IMR-90 (cell line): ENCODE data around the gene NPS. TPM values are rescaled to one million over a fixed set of nuclear protein-coding genes. Genes with fewer than 3 reads are reported as not detected.

Experiments
- ATAC-seq: fragments of 200-7000 bp; cut with Tn5 transposase; 2 replicates; pipeline ENCODE4 v1.9.1; 2020; ENCODE audit warnings: low read depth, mild to moderate bottlenecking, moderate library complexity
- BruUV-seq: library from RNA; stranded (reverse); fragments of 400-500 nt; replicated peaks from 2 replicates; lab custom pipeline; 2021; lab: Mats Ljungman, UMichigan
- CTCF ChIA-PET: fragments of 300-600 bp; formaldehyde crosslinking; extraction: SDS; loops from one replicate; lab custom pipeline; 2021; ENCODE audit warnings: antibody characterized with exemption; lab: Yijun Ruan, JAX
- POLR2A ChIA-PET: fragments of 300-600 bp; sonication (Branson Sonifier 250); formaldehyde crosslinking; loops from one replicate; lab custom pipeline; 2022; ENCODE audit warnings: antibody characterized with exemption; ENCODE audit not compliant: unreplicated experiment; lab: Charles Lee
- DNase-seq: peaks from one replicate; pipeline ENCODE4 v3.0.0; 2013
- H2AFZ ChIP-seq: replicated peaks from 2 replicates; pipeline ENCODE3; 2013; ENCODE audit warnings: low read length, mild to moderate bottlenecking; ENCODE audit not compliant: poor library complexity
- H2AK5ac ChIP-seq: 2 replicates; pipeline ENCODE4 v1.6.1; 2013; ENCODE audit warnings: low read depth, low read length, inconsistent platforms
- H2AK9ac ChIP-seq: replicated peaks from 2 replicates; pipeline ENCODE3; 2013; ENCODE audit warnings: mild to moderate bottlenecking, low read depth, low read length, moderate library complexity; ENCODE audit not compliant: poor library complexity
- H2BK120ac ChIP-seq: 2 replicates; pipeline ENCODE4 v1.6.1; 2013; ENCODE audit warnings: low read depth, low read length, inconsistent platforms
- H2BK15ac ChIP-seq: 3 replicates; pipeline ENCODE4 v1.6.1; 2013; ENCODE audit warnings: low read depth, low read length, inconsistent platforms
- H2BK20ac ChIP-seq: 2 replicates; pipeline ENCODE4 v1.6.1; 2013; ENCODE audit warnings: low read depth, mild to moderate bottlenecking, inconsistent platforms, low read length, moderate library complexity
- H2BK5ac ChIP-seq: 2 replicates; pipeline ENCODE4 v1.6.1; 2013; ENCODE audit warnings: mild to moderate bottlenecking, low read depth, low read length, inconsistent platforms; ENCODE audit not compliant: poor library complexity, severe bottlenecking
- H3K14ac ChIP-seq: replicated peaks from 2 replicates; pipeline ENCODE4 v1.6.1; 2013; ENCODE audit warnings: low read depth, low read length, inconsistent platforms
- H3K18ac ChIP-seq: 2 replicates; pipeline ENCODE4 v1.6.1; 2013; ENCODE audit warnings: low read depth, low read length, control low read depth
- H3K23ac ChIP-seq: 2 replicates; pipeline ENCODE4 v1.6.1; 2013; ENCODE audit warnings: low read depth, low read length, inconsistent platforms
- H3K27ac ChIP-seq: 2 replicates; pipeline ENCODE4 v1.5.1; 2013; ENCODE audit warnings: mild to moderate bottlenecking, control low read depth, low read length; ENCODE audit not compliant: insufficient read depth
- H3K27me3 ChIP-seq: 2 replicates; pipeline ENCODE4 v1.6.1; 2013; ENCODE audit warnings: low read length; ENCODE audit not compliant: control insufficient read depth, insufficient read depth
- H3K36me3 ChIP-seq: 2 replicates; pipeline ENCODE4 v1.6.1; 2013; ENCODE audit warnings: low read length, mixed read lengths; ENCODE audit not compliant: control insufficient read depth, insufficient read depth
- H3K4ac ChIP-seq: 2 replicates; pipeline ENCODE4 v1.6.1; 2013; ENCODE audit warnings: low read depth, low read length, inconsistent platforms
- H3K4me1 ChIP-seq: 2 replicates; pipeline ENCODE4 v1.6.1; 2013; ENCODE audit warnings: low read length, mixed read lengths; ENCODE audit not compliant: control insufficient read depth, insufficient read depth
- H3K4me2 ChIP-seq: 2 replicates; pipeline ENCODE4 v1.6.1; 2013; ENCODE audit warnings: low read depth, mild to moderate bottlenecking, control low read depth, low read length, moderate library complexity
- H3K4me3 ChIP-seq: 2 replicates; pipeline ENCODE4 v1.5.1; 2013; ENCODE audit warnings: low read depth, mild to moderate bottlenecking, control low read depth, low read length, moderate library complexity; ENCODE audit not compliant: insufficient read depth
- H3K56ac ChIP-seq: 2 replicates; pipeline ENCODE4 v1.6.1; 2013; ENCODE audit warnings: low read length, inconsistent platforms; ENCODE audit not compliant: insufficient read depth; ENCODE audit errors: extremely low read depth
- H3K79me1 ChIP-seq, 2 experiments: 2 replicates each; pipeline ENCODE4 v1.6.1; 2013; ENCODE audit warnings: low read length in 2 of 2, inconsistent platforms in 1 of 2, low read depth in 1 of 2
- H3K9ac ChIP-seq: 2 replicates; pipeline ENCODE4 v1.6.1; 2013; ENCODE audit warnings: low read depth, low read length, control low read depth
- H3K9me1 ChIP-seq: 2 replicates; pipeline ENCODE4 v1.6.1; 2013; ENCODE audit warnings: low read length, inconsistent platforms; ENCODE audit not compliant: insufficient read depth
- H3K9me3 ChIP-seq: 2 replicates; pipeline ENCODE4 v1.6.1; 2013; ENCODE audit warnings: low read length; ENCODE audit not compliant: control insufficient read depth, insufficient read depth
- H4K20me1 ChIP-seq: 2 replicates; pipeline ENCODE4 v1.6.1; 2013; ENCODE audit warnings: low read length, inconsistent platforms; ENCODE audit not compliant: insufficient read depth
- H4K5ac ChIP-seq: 2 replicates; pipeline ENCODE4 v1.6.1; 2013; ENCODE audit warnings: mild to moderate bottlenecking, low read depth, low read length, control low read depth
- H4K8ac ChIP-seq, 2 experiments: 2 replicates each; pipeline ENCODE4 v1.6.1; 2013; ENCODE audit warnings: low read depth in 2 of 2, low read length in 2 of 2, control low read depth in 1 of 2, inconsistent platforms in 1 of 2
- H4K91ac ChIP-seq: 2 replicates; pipeline ENCODE4 v1.6.1; 2013; ENCODE audit warnings: low read depth, low read length, inconsistent platforms; ENCODE audit not compliant: insufficient read depth
- BHLHE40 ChIP-seq: fragments of 150-350 bp; IDR thresholded peaks from 2 replicates; pipeline ENCODE4 v1.6.1; 2016; ENCODE audit warnings: mild to moderate bottlenecking, low read depth, low read length
- CEBPB ChIP-seq: IDR thresholded peaks from 2 replicates; pipeline ENCODE4 v1.6.1; 2012; ENCODE audit warnings: low read depth, low read length, improper control_type of control experiment
- CHD1 ChIP-seq: IDR thresholded peaks from 2 replicates; pipeline ENCODE4 v1.6.1; 2012; ENCODE audit warnings: low read depth, low read length, improper control_type of control experiment
- FOS ChIP-seq: fragments of 150-350 bp; IDR thresholded peaks from 2 replicates; pipeline ENCODE4 v1.6.1; 2016; ENCODE audit warnings: low read depth, low read length
- MAFK ChIP-seq: IDR thresholded peaks from 2 replicates; pipeline ENCODE4 v1.6.1; 2012; ENCODE audit warnings: low read depth, low read length, improper control_type of control experiment
- MAZ ChIP-seq: IDR thresholded peaks from 2 replicates; pipeline ENCODE4 v1.6.1; 2012; ENCODE audit warnings: low read depth, mild to moderate bottlenecking, low read length, improper control_type of control experiment, moderate library complexity, borderline replicate concordance
- MXI1 ChIP-seq: IDR thresholded peaks from 2 replicates; pipeline ENCODE4 v1.6.1; 2012; ENCODE audit warnings: low read depth, mild to moderate bottlenecking, low read length, moderate library complexity, borderline replicate concordance
- NFE2L2 ChIP-seq: fragments of 150-350 bp; IDR thresholded peaks from 2 replicates; pipeline ENCODE4 v1.6.1; 2016; ENCODE audit warnings: low read depth, mild to moderate bottlenecking, low read length
- POLR2A ChIP-seq: IDR thresholded peaks from 2 replicates; pipeline ENCODE4 v1.6.1; 2012; ENCODE audit warnings: mild to moderate bottlenecking, low read depth, low read length
- RAD21 ChIP-seq: IDR thresholded peaks from 2 replicates; pipeline ENCODE4 v1.6.1; 2012; ENCODE audit warnings: low read length, improper control_type of control experiment
- RCOR1 ChIP-seq: IDR thresholded peaks from 2 replicates; pipeline ENCODE4 v1.6.1; 2012; ENCODE audit warnings: mild to moderate bottlenecking, low read length, improper control_type of control experiment; ENCODE audit not compliant: insufficient replicate concordance
- RFX5 ChIP-seq: IDR thresholded peaks from 2 replicates; pipeline ENCODE4 v1.8.0; 2012; ENCODE audit warnings: low read depth, mild to moderate bottlenecking, low read length, moderate library complexity
- SMC3 ChIP-seq: fragments of 150-350 bp; IDR thresholded peaks from 2 replicates; pipeline ENCODE4 v1.6.1; 2016; ENCODE audit warnings: low read depth, mild to moderate bottlenecking, antibody characterized with exemption, low read length, moderate library complexity
- WGBS, 2 experiments: methylation state at CpG; one replicate each; pipeline versions ENCODE4 v1.1.5 to v1.1.7; 2013; ENCODE audit warnings: missing lambda C conversion rate in 2 of 2; ENCODE audit not compliant: insufficient read length in 1 of 2; ENCODE audit errors: extremely low coverage in 2 of 2; 5-methylcytosine and 5-hydroxymethylcytosine counted together
- dilution Hi-C: fragments of 300-500 bp; cut with HindIII; formaldehyde crosslinking; loops from one replicate; pipeline ENCODE4 v1.14.3; 2018; ENCODE audit warnings: low sequenced_read_pairs; ENCODE audit not compliant: unreplicated experiment
- in situ Hi-C: fragments of 300-500 bp; cut with MboI; formaldehyde crosslinking; loops from 3 replicates; pipeline ENCODE4 v1.14.3; 2019; ENCODE audit warnings: low sequenced_read_pairs, inconsistent platforms, mixed read lengths
- intact Hi-C: fragments of 100-400 bp; cut with micrococcal nuclease; formaldehyde crosslinking; loops from 2 replicates; pipeline ENCODE4 v1.10.0; 2022
- polyA plus RNA-seq, 3 experiments: library from polyadenylated mRNA; depleted of rRNA; stranded (reverse); fragments of >200 nt; gene quantifications; 2 replicates each; pipeline ENCODE4 v1.2.3, GENCODE V29; 2012; ENCODE audit warnings: low replicate concordance in 1 of 3
- total RNA-seq: library from RNA; depleted of rRNA; stranded (reverse); fragments of >200 nt; gene quantifications from 2 replicates; pipeline ENCODE4 v1.2.3, GENCODE V29; 2012
- TF ChIP-seq, protein P1 (sequence below): conservative IDR thresholded peaks from 2 replicates; pipeline ENCODE4 v1.5.1; 2012; ENCODE audit warnings: mild to moderate bottlenecking, low read depth, low read length, improper control_type of control experiment
- TF ChIP-seq, protein P2 (sequence below): fragments of 150-350 bp; IDR thresholded peaks from 2 replicates; pipeline ENCODE4 v1.6.1; 2017; ENCODE audit warnings: mild to moderate bottlenecking, antibody characterized with exemption, low read length, low read depth
- TF ChIP-seq, protein P3 (sequence below): fragments of 150-350 bp; IDR thresholded peaks from 2 replicates; pipeline ENCODE4 v1.6.1; 2016; ENCODE audit warnings: low read depth, mild to moderate bottlenecking, low read length, moderate library complexity, borderline replicate concordance

NPS gene
- total and polyA plus RNA-seq, 2 of the 4 experiments (the other 2 are of a cell fraction) = not detected

DNA sequence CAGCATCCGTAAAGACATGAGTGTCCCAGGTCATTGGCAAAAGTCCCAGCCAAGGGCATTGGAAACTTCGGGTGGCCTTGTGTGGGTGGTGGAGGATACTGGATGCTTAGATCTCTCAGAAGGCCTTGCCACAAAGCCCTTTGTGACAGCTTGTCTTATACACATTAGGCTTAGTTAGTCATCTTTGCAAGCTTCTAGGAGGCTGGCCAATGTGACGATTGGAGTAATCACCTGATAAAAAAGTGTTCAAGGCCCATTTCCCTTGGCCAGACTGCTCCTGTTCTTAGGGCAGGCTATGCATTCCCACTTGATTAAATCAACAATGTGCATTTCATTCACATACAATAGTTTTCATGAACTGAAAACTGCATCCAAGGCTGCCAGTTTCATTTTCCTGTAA lies 26.9 kb downstream of the NPS start:
- Histone ChIP-seq H3K79me1 (no peaks in the 10 kb centered on the region), H3K14ac (no peak overlapping the region), H2BK15ac (no peak overlapping the region), H3K23ac (no peak overlapping the region), H4K20me1 (no peaks in the 10 kb centered on the region), H2BK20ac (no peak overlapping the region), H3K27ac (no peak overlapping the region), H2BK120ac (no peak overlapping the region), H3K9me3 (no peaks in the 10 kb centered on the region), H3K4me1 (no peaks in the 10 kb centered on the region), H3K18ac (no peak overlapping the region), H2AFZ (no peak overlapping the region), H3K36me3 (no peaks in the 10 kb centered on the region), H3K56ac (no peak overlapping the region), H4K91ac (no peak overlapping the region), H3K4me2 (no peak overlapping the region), H4K5ac (no peak overlapping the region), H3K9ac (no peak overlapping the region), H3K4ac (no peak overlapping the region), H3K27me3 (no peaks in the 10 kb centered on the region), H3K9me1 (no peaks in the 10 kb centered on the region), H3K4me3 (no peak overlapping the region), H2BK5ac (no peak overlapping the region), H2AK9ac (no peak overlapping the region), H2AK5ac (no peak overlapping the region), H4K8ac (no peak overlapping the region)
- ChIA-PET POLR2A (no interaction called here), CTCF (no interaction called here)
- WGBS, 2 experiments = 7% methylated on average over 2 of the region's 3 CpGs; no CpG with 5 or more reads in 1 of the 2 experiments
- ATAC-seq (no peak), DNase-seq (no peak)
- BruUV-seq = no TSS peak
- TF ChIP-seq SMC3 = no peak
- no peak for TF ChIP-seq MXI1
- TF ChIP-seq, protein P1, sequence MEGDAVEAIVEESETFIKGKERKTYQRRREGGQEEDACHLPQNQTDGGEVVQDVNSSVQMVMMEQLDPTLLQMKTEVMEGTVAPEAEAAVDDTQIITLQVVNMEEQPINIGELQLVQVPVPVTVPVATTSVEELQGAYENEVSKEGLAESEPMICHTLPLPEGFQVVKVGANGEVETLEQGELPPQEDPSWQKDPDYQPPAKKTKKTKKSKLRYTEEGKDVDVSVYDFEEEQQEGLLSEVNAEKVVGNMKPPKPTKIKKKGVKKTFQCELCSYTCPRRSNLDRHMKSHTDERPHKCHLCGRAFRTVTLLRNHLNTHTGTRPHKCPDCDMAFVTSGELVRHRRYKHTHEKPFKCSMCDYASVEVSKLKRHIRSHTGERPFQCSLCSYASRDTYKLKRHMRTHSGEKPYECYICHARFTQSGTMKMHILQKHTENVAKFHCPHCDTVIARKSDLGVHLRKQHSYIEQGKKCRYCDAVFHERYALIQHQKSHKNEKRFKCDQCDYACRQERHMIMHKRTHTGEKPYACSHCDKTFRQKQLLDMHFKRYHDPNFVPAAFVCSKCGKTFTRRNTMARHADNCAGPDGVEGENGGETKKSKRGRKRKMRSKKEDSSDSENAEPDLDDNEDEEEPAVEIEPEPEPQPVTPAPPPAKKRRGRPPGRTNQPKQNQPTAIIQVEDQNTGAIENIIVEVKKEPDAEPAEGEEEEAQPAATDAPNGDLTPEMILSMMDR = no peak
- no peak for TF ChIP-seq FOS
- TF ChIP-seq MAZ = no peak
- no peak for TF ChIP-seq RCOR1
- TF ChIP-seq POLR2A = no peak
- no peak for TF ChIP-seq MAFK
- TF ChIP-seq NFE2L2 = no peak
- no peak for TF ChIP-seq BHLHE40
- TF ChIP-seq RAD21 = no peak
- TF ChIP-seq RFX5 = no peak
- TF ChIP-seq, protein P2, sequence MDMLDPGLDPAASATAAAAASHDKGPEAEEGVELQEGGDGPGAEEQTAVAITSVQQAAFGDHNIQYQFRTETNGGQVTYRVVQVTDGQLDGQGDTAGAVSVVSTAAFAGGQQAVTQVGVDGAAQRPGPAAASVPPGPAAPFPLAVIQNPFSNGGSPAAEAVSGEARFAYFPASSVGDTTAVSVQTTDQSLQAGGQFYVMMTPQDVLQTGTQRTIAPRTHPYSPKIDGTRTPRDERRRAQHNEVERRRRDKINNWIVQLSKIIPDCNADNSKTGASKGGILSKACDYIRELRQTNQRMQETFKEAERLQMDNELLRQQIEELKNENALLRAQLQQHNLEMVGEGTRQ = no peak
- no peak for TF ChIP-seq CHD1
- TF ChIP-seq, protein P3, sequence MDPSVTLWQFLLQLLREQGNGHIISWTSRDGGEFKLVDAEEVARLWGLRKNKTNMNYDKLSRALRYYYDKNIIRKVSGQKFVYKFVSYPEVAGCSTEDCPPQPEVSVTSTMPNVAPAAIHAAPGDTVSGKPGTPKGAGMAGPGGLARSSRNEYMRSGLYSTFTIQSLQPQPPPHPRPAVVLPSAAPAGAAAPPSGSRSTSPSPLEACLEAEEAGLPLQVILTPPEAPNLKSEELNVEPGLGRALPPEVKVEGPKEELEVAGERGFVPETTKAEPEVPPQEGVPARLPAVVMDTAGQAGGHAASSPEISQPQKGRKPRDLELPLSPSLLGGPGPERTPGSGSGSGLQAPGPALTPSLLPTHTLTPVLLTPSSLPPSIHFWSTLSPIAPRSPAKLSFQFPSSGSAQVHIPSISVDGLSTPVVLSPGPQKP = no peak
- no peak for TF ChIP-seq CEBPB
- intact Hi-C loops (loop anchor here (10.0 kb wide), 2 partner anchors 461 to 1631 kb away; no protein-coding TSS in a partner anchor), dilution Hi-C loops (no loop called here), in situ Hi-C loops (no loop called here)
